SK-N-MC (cell line): ENCODE measurements around the gene ICA1L.
"Not testable (repeated sequence)": the region's sequence is repeated elsewhere in the genome, so short reads cannot be mapped to it uniquely, and the experiment has no call there.

Source experiments
- DNase-seq: peaks from one replicate; pipeline ENCODE4 v3.0.0-alpha.2; 2011; ENCODE audit warnings: low read depth, low spot score
- H3K27ac ChIP-seq: fragments of 200-600 bp; sonication (generic); 2 replicates; pipeline ENCODE4 v1.5.1; 2016; ENCODE audit warnings: mixed run types
- H3K36me3 ChIP-seq: fragments of 200-600 bp; sonication (generic); 2 replicates; pipeline ENCODE4 v1.6.1; 2017; ENCODE audit warnings: antibody characterized with exemption, low read length, mixed read lengths; ENCODE audit not compliant: insufficient read depth
- H3K4me3 ChIP-seq: fragments of 200-600 bp; sonication (generic); 2 replicates; pipeline ENCODE4 v1.5.1; 2016
- H3K9ac ChIP-seq: fragments of 200-600 bp; sonication (generic); 2 replicates; pipeline ENCODE4 v1.8.0; 2017; ENCODE audit warnings: mixed run types, mixed read lengths; ENCODE audit not compliant: insufficient read length
- H3K9me3 ChIP-seq: fragments of 200-600 bp; sonication (generic); 2 replicates; pipeline ENCODE4 v1.6.1; 2017; ENCODE audit warnings: low read depth, mild to moderate bottlenecking, antibody characterized with exemption, low read length, moderate library complexity, mixed read lengths
- EZH2 ChIP-seq: fragments of 200-600 bp; sonication (generic); IDR thresholded peaks from one replicate; pipeline ENCODE4 v1.6.1; 2017; ENCODE audit warnings: antibody characterized with exemption
- FOXP2 ChIP-seq: optimal IDR thresholded peaks from 2 replicates; pipeline ENCODE3; 2011; ENCODE audit warnings: mild to moderate bottlenecking, moderate library complexity; ENCODE audit not compliant: insufficient read depth; ENCODE audit errors: extremely low read length, control extremely low read depth
- POLR2AphosphoS5 ChIP-seq: IDR thresholded peaks from 2 replicates; pipeline ENCODE4 v1.6.1; 2012; ENCODE audit warnings: mild to moderate bottlenecking, low read depth, low read length, borderline replicate concordance

The ICA1L gene

GRCh38 chr2:202908186-202908585, 36.6 kb upstream of the ICA1L start:
- Histone ChIP-seq H3K4me3 (no peak overlapping the region), H3K9ac (no peak overlapping the region), H3K9me3 (peaks cover 10% of the 10 kb centered on the region; the same call in 1 of the 2 replicates), H3K27ac (no peak overlapping the region; the same call in 1 of the 2 replicates), H3K36me3 (peaks cover 55% of the 10 kb centered on the region)
- DNase-seq: no peak
- no peak for TF ChIP-seq EZH2
- TF ChIP-seq FOXP2: no peak
- no peak for TF ChIP-seq POLR2AphosphoS5

- not testable (repeated sequence) for H3K4me3 ChIP-seq, H3K27ac ChIP-seq, DNase-seq, H3K9ac ChIP-seq
- peaks cover 10% of the 10 kb centered on the region; the same call in 1 of the 2 replicates for H3K9me3 ChIP-seq
- H3K36me3 ChIP-seq: peaks cover 75% of the 10 kb centered on the region
Observed at GRCh38 chr2:202905507-202905906, 33.9 kb upstream of the ICA1L start.

GRCh38 chr2:202885190-202885589, 13.6 kb upstream of the ICA1L start:
- TF ChIP-seq EZH2 (no peak), FOXP2 (no peak), POLR2AphosphoS5 (no peak)
- H3K9ac ChIP-seq: no peak overlapping the region
- no peak overlapping the region for H3K4me3 ChIP-seq
- no peak overlapping the region for H3K27ac ChIP-seq
- peaks cover 82% of the 10 kb centered on the region for H3K36me3 ChIP-seq
- no peak for DNase-seq
- no peaks in the 10 kb centered on the region for H3K9me3 ChIP-seq

GRCh38 chr2:202883987-202884675, 12.6 kb upstream of the ICA1L start:
- H3K9me3 ChIP-seq: no peaks in the 10 kb centered on the region
- H3K9ac ChIP-seq: no peak overlapping the region
- no peak overlapping the region for H3K4me3 ChIP-seq
- TF ChIP-seq POLR2AphosphoS5 (no peak), EZH2 (no peak), FOXP2 (no peak)
- no peak overlapping the region for H3K27ac ChIP-seq
- no peak for DNase-seq
- H3K36me3 ChIP-seq: peaks cover 84% of the 10 kb centered on the region

GRCh38 chr2:202881570-202881969, 10.0 kb upstream of the ICA1L start:
- no peak overlapping the region for H3K4me3 ChIP-seq
- no peak overlapping the region for H3K9ac ChIP-seq
- H3K27ac ChIP-seq: no peak overlapping the region
- H3K9me3 ChIP-seq: no peaks in the 10 kb centered on the region
- DNase-seq: no peak
- TF ChIP-seq EZH2 (no peak), FOXP2 (no peak), POLR2AphosphoS5 (no peak)
- peaks cover 66% of the 10 kb centered on the region for H3K36me3 ChIP-seq

GRCh38 chr2:202877699-202878098, 6.1 kb upstream of the ICA1L start:
- H3K9ac ChIP-seq: no peak overlapping the region
- H3K36me3 ChIP-seq: peaks cover 35% of the 10 kb centered on the region
- no peaks in the 10 kb centered on the region for H3K9me3 ChIP-seq
- no peak overlapping the region for H3K27ac ChIP-seq
- no peak for DNase-seq
- TF ChIP-seq EZH2 (no peak), FOXP2 (no peak)
- H3K4me3 ChIP-seq: no peak overlapping the region

- Histone ChIP-seq H3K4me3 (peak overlapping the region; percentile 97), H3K27ac (no peak overlapping the region), H3K9me3 (no peaks in the 10 kb centered on the region), H3K36me3 (no peaks in the 10 kb centered on the region), H3K9ac (peak overlapping the region; percentile 81)
- DNase-seq: no peak
- no peak for TF ChIP-seq FOXP2
- no peak for TF ChIP-seq POLR2AphosphoS5
- TF ChIP-seq EZH2: no peak
Observed at GRCh38 chr2:202870431-202871299, 901 bp downstream of the ICA1L start.

- Histone ChIP-seq H3K27ac (no peak overlapping the region), H3K9ac (no peak overlapping the region), H3K9me3 (no peaks in the 10 kb centered on the region), H3K4me3 (no peak overlapping the region), H3K36me3 (no peaks in the 10 kb centered on the region)
- no peak for DNase-seq
- TF ChIP-seq POLR2AphosphoS5 (no peak), EZH2 (no peak), FOXP2 (no peak)
Observed at GRCh38 chr2:202861987-202862386, 9.6 kb downstream of the ICA1L start.

GRCh38 chr2:202858601-202859000, 13.0 kb downstream of the ICA1L start:
- H3K9me3 ChIP-seq: no peaks in the 10 kb centered on the region

GRCh38 chr2:202849343-202849742, 22.2 kb downstream of the ICA1L start:
- H3K27ac ChIP-seq, H3K9ac ChIP-seq, H3K36me3 ChIP-seq, DNase-seq, H3K4me3 ChIP-seq, H3K9me3 ChIP-seq: not testable (repeated sequence)

More at GRCh38 chr2:202858601-202859000, 13.0 kb downstream of the ICA1L start:
- no peak overlapping the region for H3K27ac ChIP-seq
- no peak overlapping the region for H3K9ac ChIP-seq
- no peak overlapping the region for H3K4me3 ChIP-seq
- H3K36me3 ChIP-seq: no peaks in the 10 kb centered on the region
- DNase-seq: no peak
- no peak for TF ChIP-seq EZH2
- no peak for TF ChIP-seq FOXP2
- TF ChIP-seq POLR2AphosphoS5: no peak
